Body of pancreas (tissue), 4 donors: ENCODE results near the gene TJP3.

Experiments
- CTCF ChIP-seq, 7 experiments: fragments of 450-650 bp in 4 of 7; fragments of 200-600 bp in 3 of 7; sonication (generic) in 3 of 7; IDR thresholded peaks; one replicate each; pipeline ENCODE4 v1.5.1; 2016 to 2019; ENCODE audit warnings: antibody characterized with exemption in 7 of 7
- POLR2A ChIP-seq, 3 donors: fragments of 450-650 bp; IDR thresholded peaks; one replicate each; pipeline ENCODE4 v1.6.1; 2016; ENCODE audit warnings: antibody characterized with exemption in 3 of 3, mild to moderate bottlenecking in 2 of 3

GRCh38 chr19:3697671-3698385 is 10.4 kb upstream of the TJP3 start:
- no peak for TF ChIP-seq CTCF (IDR thresholded peaks at IDR 0.05)
- no peak for TF ChIP-seq POLR2A (IDR thresholded peaks at IDR 0.05)
